Measurements from ENCODE around the gene PTPRM.

GRCh38 chr18:8247700-8248099 is 680.6 kb downstream of the PTPRM start:
- no peak for TF ChIP-seq CTCF (IDR thresholded peaks at IDR 0.05)
- no peak for TF ChIP-seq POLR2A (IDR thresholded peaks at IDR 0.05)
